OCI-LY3 (cell line): ENCODE data around the gene FGD5.

ENCODE experiments used
- CTCF ChIP-seq: fragments of 200-600, 300-600 bp; sonication (generic); IDR thresholded peaks from 2 replicates; pipeline ENCODE4 v1.5.1; 2014; ENCODE audit warnings: antibody characterized with exemption, low read length, low read depth
- EZH2phosphoT487 ChIP-seq: fragments of 200-600 bp; shearing (Covaris generic); IDR thresholded peaks from 2 replicates; pipeline ENCODE4 v1.6.1; 2018; ENCODE audit warnings: antibody characterized with exemption, mixed run types, low read depth

GRCh38 chr3:14808025-14808424, 10.7 kb upstream of the FGD5 start:
- no peak for TF ChIP-seq CTCF
- no peak for TF ChIP-seq EZH2phosphoT487
